Peyer's patch (tissue), 4 donors: ENCODE results near the gene FAM180B. TPM values are rescaled to one million over a fixed set of nuclear protein-coding genes. Genes with fewer than 3 reads are reported as not detected.
"Not testable (repeated sequence)": the region's sequence is repeated elsewhere in the genome, so short reads cannot be mapped to it uniquely, and the experiment has no call there.

Experiments used
- DNase-seq, 3 donors: peaks; one replicate each; pipeline ENCODE4 v3.0.0-alpha.2; 2017 to 2019
- H3K27ac ChIP-seq, 4 donors: fragments of 200-600 bp; sonication (generic); one replicate each; pipeline ENCODE4 v1.5.1; 2016 to 2019
- H3K27me3 ChIP-seq, 2 donors: fragments of 200-600 bp; sonication (generic); one replicate each; pipeline ENCODE4 v1.5.1; 2019
- H3K36me3 ChIP-seq, 3 donors: fragments of 200-600 bp; sonication (generic); one replicate each; pipeline ENCODE4 v1.5.1; 2016 to 2019
- H3K4me1 ChIP-seq, 4 donors: fragments of 200-600 bp; sonication (generic); one replicate each; pipeline ENCODE4 v1.5.1; 2016 to 2019
- H3K4me3 ChIP-seq, 4 donors: fragments of 200-600 bp; sonication (generic); 1 replicate in 3 of 4; 2 replicates in 1 of 4; pipeline ENCODE4 v1.5.1; 2016 to 2019; ENCODE audit warnings: mild to moderate bottlenecking in 1 of 4
- H3K9me3 ChIP-seq, 4 donors: fragments of 200-600 bp; sonication (generic); one replicate each; pipeline ENCODE4 v1.5.1; 2016 to 2019; ENCODE audit warnings: mild to moderate bottlenecking in 1 of 4
- CTCF ChIP-seq, 6 experiments: fragments of 450-650 bp in 4 of 6; fragments of 200-600 bp in 2 of 6; sonication (generic) in 1 of 6; IDR thresholded peaks; one replicate each; pipeline ENCODE4 v1.5.1; 2017 to 2019; ENCODE audit warnings: antibody characterized with exemption in 6 of 6, mild to moderate bottlenecking in 3 of 6, moderate library complexity in 1 of 6
- POLR2A ChIP-seq, 2 donors: fragments of 450-650 bp; IDR thresholded peaks; one replicate each; pipeline ENCODE4 v1.5.1; 2017; ENCODE audit warnings: antibody characterized with exemption in 2 of 2, mild to moderate bottlenecking in 2 of 2, moderate library complexity in 2 of 2
- small RNA-seq, 2 donors: library from RNA; depleted of rRNA; stranded (forward); fragments of <200 nt; gene quantifications; one replicate each; pipeline ENCODE3, GENCODE V24; 2016
- total RNA-seq, 4 donors: library from RNA; depleted of rRNA; stranded (reverse); fragments of >200 nt; gene quantifications; one replicate each; pipeline ENCODE4 v1.1.0, GENCODE V29; 2016

Gene FAM180B
- total RNA-seq, 4 donors from 2014 or later = not detected

DNA sequence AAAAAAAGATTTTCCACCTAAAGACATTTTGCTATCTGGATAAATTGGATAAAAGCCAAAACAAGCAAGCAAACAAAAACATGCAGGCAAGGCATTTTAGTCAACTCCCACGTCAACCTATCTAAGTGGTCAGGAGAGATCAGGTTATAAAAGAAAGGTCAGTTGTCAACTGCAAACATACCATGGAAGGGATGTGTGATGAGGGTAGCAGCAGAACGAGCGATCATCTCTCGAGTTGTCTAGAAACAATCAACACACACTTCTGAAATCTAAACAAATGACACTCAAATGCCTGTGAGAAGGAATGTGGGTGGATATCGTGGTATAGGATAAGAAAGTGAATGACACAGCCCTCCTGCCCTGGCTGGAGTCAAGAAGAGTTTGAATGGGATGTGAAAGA, 45.0 kb downstream of the FAM180B start:
- Histone ChIP-seq H3K27ac (no peak overlapping the region), H3K4me1 (no peaks in the 10 kb centered on the region), H3K36me3 (peaks cover 0 to 89% (median 0%) of the 10 kb centered on the region in 3 donors), H3K4me3 (no peak overlapping the region), H3K27me3 (no peaks in the 10 kb centered on the region), H3K9me3 (no peaks in the 10 kb centered on the region)
- TF ChIP-seq POLR2A (IDR thresholded peaks at IDR 0.05) (no peak), CTCF (IDR thresholded peaks at IDR 0.05) (no peak)
- DNase-seq = no peak

DNA sequence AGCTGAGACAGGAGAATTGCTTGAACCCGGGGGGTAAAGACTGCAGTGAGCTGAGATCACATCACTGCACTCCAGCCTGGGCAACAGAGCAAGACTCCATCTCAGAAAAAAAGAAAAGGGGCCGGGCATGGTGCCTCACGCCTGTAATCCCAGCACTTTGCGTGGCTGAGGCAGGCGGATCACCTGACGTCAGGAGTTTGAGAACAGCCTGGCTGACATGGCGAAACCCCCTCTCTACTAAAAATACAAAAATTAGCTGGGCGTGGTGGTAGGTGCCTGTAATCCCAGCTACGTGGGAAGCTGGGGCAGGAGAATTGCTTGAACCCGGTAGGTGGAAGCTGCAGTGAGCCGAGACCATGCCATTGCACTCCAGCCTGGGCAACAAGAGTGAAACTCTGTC, 49.9 kb downstream of the FAM180B start:
- H3K27ac ChIP-seq, H3K27me3 ChIP-seq, H3K4me3 ChIP-seq, H3K9me3 ChIP-seq, DNase-seq: not testable (repeated sequence)
- H3K4me1 ChIP-seq = peaks cover 0 to 18% (median 3%) of the 10 kb centered on the region in 4 donors
- H3K36me3 ChIP-seq = peaks cover 0 to 66% (median 0%) of the 10 kb centered on the region in 3 donors

Small RNA genes within 50 kb of the gene (small RNA-seq; reads per million reads assigned to genes)
- 0 reads per million in 2 donors for gene RN7SL652P
- gene RNU5E-10P = 0 reads per million in 2 donors

Other genes starting within 250 kb of the FAM180B start
- not detected for gene MYBPC3, start 234.0 kb upstream of the FAM180B start, total RNA-seq
- gene SPI1, start 208.1 kb upstream of the FAM180B start, total RNA-seq = 10 to 100 TPM in 1 of 4 donors, 1 to 10 TPM in 3; 2.6 to 27.2 (median 7.8) TPM
- gene SLC39A13, start 178.1 kb upstream of the FAM180B start, total RNA-seq = 10 to 100 TPM; 19.8 to 56.6 (median 39.6) TPM
- gene PSMC3, start 160.2 kb upstream of the FAM180B start, total RNA-seq = 100 to 1,000 TPM in 1 of 4 donors, 10 to 100 TPM in 3; 47.6 to 121 (median 70.9) TPM
- under 1 TPM in 2 of 4 donors, not detected in 2; 0.54 to 0.76 TPM for gene RAPSN, start 137.5 kb upstream of the FAM180B start, total RNA-seq
- 100 to 1,000 TPM in 3 of 4 donors, 10 to 100 TPM in 1; 90.7 to 134 (median 121) TPM for gene CELF1, start 33.5 kb upstream of the FAM180B start, total RNA-seq
- gene PTPMT1, start 21.1 kb upstream of the FAM180B start, total RNA-seq = 10 to 100 TPM; 43.1 to 80.9 (median 65.8) TPM
- 10 to 100 TPM in 2 of 4 donors, 1 to 10 TPM in 2; 6.6 to 11.9 (median 9.7) TPM for gene KBTBD4, start 7.7 kb upstream of the FAM180B start, total RNA-seq
- 100 to 1,000 TPM; 109 to 152 (median 126) TPM for gene NDUFS3, start 7.6 kb upstream of the FAM180B start, total RNA-seq
- 1 to 10 TPM in 2 of 4 donors, not detected in 2; 1.2 to 4.4 TPM for gene C1QTNF4, start 7.7 kb downstream of the FAM180B start, total RNA-seq
- gene MTCH2, start 55.9 kb downstream of the FAM180B start, total RNA-seq = 100 to 1,000 TPM in 1 of 4 donors, 10 to 100 TPM in 3; 36.3 to 118 (median 75.8) TPM
- gene AGBL2, start 128.7 kb downstream of the FAM180B start, total RNA-seq = 10 to 100 TPM in 1 of 4 donors, 1 to 10 TPM in 3; 1.7 to 17.4 (median 4.4) TPM
- gene FNBP4, start 180.7 kb downstream of the FAM180B start, total RNA-seq = 100 to 1,000 TPM; 130 to 691 (median 255) TPM